GM21529 (cell line): ENCODE results near the gene CCDC28A.

Experiments
- ATAC-seq: cut with Tn5 transposase; IDR thresholded peaks from one replicate; pipeline ENCODE4 v1.9.1; 2021; ENCODE audit not compliant: unreplicated experiment

The CCDC28A gene

GRCh38 chr6:138795809-138796603 is 22.4 kb downstream of the CCDC28A start, which contains the start of gene ECT2L:
ECT2L (plus strand) TSS chr6:138796087; CDS start chr6:138813275, 17,188 bp downstream.
- ATAC-seq, result no peak

- ATAC-seq, result no peak
Measured at GRCh38 chr6:138796771-138797170, 23.2 kb downstream of the CCDC28A start.

- no peak for ATAC-seq
Measured at GRCh38 chr6:138797806-138798446, 24.4 kb downstream of the CCDC28A start.

- ATAC-seq, result no peak
Measured at GRCh38 chr6:138800377-138801150, 27.0 kb downstream of the CCDC28A start.

- no peak for ATAC-seq
Measured at GRCh38 chr6:138803331-138803730, 29.8 kb downstream of the CCDC28A start.

GRCh38 chr6:138803861-138804260 is 30.3 kb downstream of the CCDC28A start:
- ATAC-seq, result no peak

- ATAC-seq, result no peak
Measured at GRCh38 chr6:138805016-138805765, 31.6 kb downstream of the CCDC28A start.

- no peak for ATAC-seq
Measured at GRCh38 chr6:138806889-138807288, 33.3 kb downstream of the CCDC28A start.

- no peak for ATAC-seq
Measured at GRCh38 chr6:138809677-138810076, 36.1 kb downstream of the CCDC28A start.

- ATAC-seq, result no peak
Measured at GRCh38 chr6:138811866-138812265, 38.3 kb downstream of the CCDC28A start.

- no peak for ATAC-seq
Measured at GRCh38 chr6:138814179-138814834, 40.7 kb downstream of the CCDC28A start.

- no peak for ATAC-seq
Measured at GRCh38 chr6:138815221-138815620, 41.7 kb downstream of the CCDC28A start.

GRCh38 chr6:138815797-138816528 is 42.4 kb downstream of the CCDC28A start:
- peak; percentile 52 for ATAC-seq

GRCh38 chr6:138817799-138818198 is 44.2 kb downstream of the CCDC28A start:
- peak; percentile 20 for ATAC-seq

GRCh38 chr6:138818496-138819194 is 45.1 kb downstream of the CCDC28A start:
- peak; percentile 78 for ATAC-seq

- no peak for ATAC-seq
Measured at GRCh38 chr6:138821519-138821918, 48.0 kb downstream of the CCDC28A start.

- no peak for ATAC-seq
Measured at GRCh38 chr6:138824482-138825144, 51.0 kb downstream of the CCDC28A start.

GRCh38 chr6:138830248-138830647 is 56.7 kb downstream of the CCDC28A start:
- no peak for ATAC-seq

GRCh38 chr6:138832182-138832581 is 58.6 kb downstream of the CCDC28A start:
- no peak for ATAC-seq
